MM.1S (cell line): ENCODE results near the gene ZFHX3.

Source experiments
- EZH2 ChIP-seq: fragments of 300-600 bp; sonication (generic); optimal IDR thresholded peaks from 2 replicates; pipeline ENCODE3; 2017; ENCODE audit warnings: low read depth, mild to moderate bottlenecking, antibody characterized with exemption, low read length, mixed read lengths
- TF ChIP-seq, protein P1 (sequence below): fragments of 300-600 bp; sonication (generic); IDR thresholded peaks from 2 replicates; pipeline ENCODE4 v1.5.1; 2016; ENCODE audit warnings: antibody characterized with exemption, low read length, mixed read lengths

DNA sequence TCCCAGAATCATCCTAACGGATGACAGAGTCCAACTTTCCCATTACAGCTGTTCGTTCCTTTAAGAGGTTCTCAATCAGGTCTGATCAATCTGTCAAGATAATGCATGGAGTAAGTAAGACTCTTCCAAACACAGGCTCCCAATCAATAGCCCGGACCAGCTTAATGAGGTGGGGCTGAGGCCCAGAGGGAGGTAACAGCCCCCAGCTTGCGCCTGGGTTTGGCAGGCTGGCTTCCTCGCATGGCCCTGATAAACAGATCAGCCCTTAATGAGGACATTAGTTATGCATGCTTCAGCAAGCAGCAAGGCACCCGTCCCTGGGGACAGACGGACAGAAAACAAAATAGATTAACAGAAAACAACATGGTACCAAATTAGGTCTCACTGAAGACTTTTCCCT is 145.7 kb downstream of the ZFHX3 start:
- TF ChIP-seq, protein P1, sequence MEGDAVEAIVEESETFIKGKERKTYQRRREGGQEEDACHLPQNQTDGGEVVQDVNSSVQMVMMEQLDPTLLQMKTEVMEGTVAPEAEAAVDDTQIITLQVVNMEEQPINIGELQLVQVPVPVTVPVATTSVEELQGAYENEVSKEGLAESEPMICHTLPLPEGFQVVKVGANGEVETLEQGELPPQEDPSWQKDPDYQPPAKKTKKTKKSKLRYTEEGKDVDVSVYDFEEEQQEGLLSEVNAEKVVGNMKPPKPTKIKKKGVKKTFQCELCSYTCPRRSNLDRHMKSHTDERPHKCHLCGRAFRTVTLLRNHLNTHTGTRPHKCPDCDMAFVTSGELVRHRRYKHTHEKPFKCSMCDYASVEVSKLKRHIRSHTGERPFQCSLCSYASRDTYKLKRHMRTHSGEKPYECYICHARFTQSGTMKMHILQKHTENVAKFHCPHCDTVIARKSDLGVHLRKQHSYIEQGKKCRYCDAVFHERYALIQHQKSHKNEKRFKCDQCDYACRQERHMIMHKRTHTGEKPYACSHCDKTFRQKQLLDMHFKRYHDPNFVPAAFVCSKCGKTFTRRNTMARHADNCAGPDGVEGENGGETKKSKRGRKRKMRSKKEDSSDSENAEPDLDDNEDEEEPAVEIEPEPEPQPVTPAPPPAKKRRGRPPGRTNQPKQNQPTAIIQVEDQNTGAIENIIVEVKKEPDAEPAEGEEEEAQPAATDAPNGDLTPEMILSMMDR = no peak
- no peak for TF ChIP-seq EZH2
